HepG2 (cell line): Measurements from ENCODE around the gene SIAH2. TPM values are rescaled to one million over a fixed set of nuclear protein-coding genes. Genes with fewer than 3 reads are reported as not detected.

Experiments used
- ATRX ChIP-seq: sonication (generic); formaldehyde crosslinking; IDR thresholded peaks from 2 replicates; pipeline ENCODE4 v1.4.0; 2020; ENCODE audit warnings: missing genetic modification reagents, borderline replicate concordance
- DNMT3B ChIP-seq: conservative IDR thresholded peaks from 2 replicates; pipeline ENCODE4 v1.6.1; 2016; ENCODE audit warnings: missing biosample characterization, control low read depth
- DR1 ChIP-seq: sonication (generic); formaldehyde crosslinking; IDR thresholded peaks from 2 replicates; pipeline ENCODE4 v1.8.0; 2021; ENCODE audit warnings: mild to moderate bottlenecking, missing genetic modification reagents, inconsistent platforms
- ELF1 ChIP-seq: sonication (generic); formaldehyde crosslinking; IDR thresholded peaks from 2 replicates; pipeline ENCODE4 v1.4.0; 2020; ENCODE audit warnings: missing genetic modification reagents
- FOSL2 ChIP-seq: sonication (generic); formaldehyde crosslinking; IDR thresholded peaks from 2 replicates; pipeline ENCODE4 v1.4.0; 2020; ENCODE audit warnings: missing genetic modification reagents
- KLF12 ChIP-seq: sonication (generic); formaldehyde crosslinking; IDR thresholded peaks from 2 replicates; pipeline ENCODE4 v1.4.0; 2020; ENCODE audit warnings: missing genetic modification reagents, borderline replicate concordance
- MLLT10 ChIP-seq: sonication (generic); formaldehyde crosslinking; IDR thresholded peaks from 2 replicates; pipeline ENCODE4 v1.4.0; 2020; ENCODE audit warnings: missing genetic modification reagents
- NFE2 ChIP-seq: sonication (generic); formaldehyde crosslinking; IDR thresholded peaks from 2 replicates; pipeline ENCODE4 v1.4.0; 2020; ENCODE audit warnings: missing genetic modification reagents
- RBM22 ChIP-seq: fragments of 200-400 bp; formaldehyde crosslinking; optimal IDR thresholded peaks from 2 replicates; pipeline ENCODE3; 2017; ENCODE audit warnings: mild to moderate bottlenecking, low read length, moderate library complexity
- RXRA ChIP-seq: sonication (generic); formaldehyde crosslinking; IDR thresholded peaks from 2 replicates; pipeline ENCODE4 v1.5.1; 2020; ENCODE audit warnings: missing genetic modification reagents
- SIN3B ChIP-seq: fragments of 150-350 bp; IDR thresholded peaks from 2 replicates; pipeline ENCODE4 v1.6.1; 2014; ENCODE audit warnings: low read length
- SMAD1 ChIP-seq: sonication (generic); formaldehyde crosslinking; IDR thresholded peaks from 2 replicates; pipeline ENCODE4 v1.4.0; 2020; ENCODE audit warnings: missing genetic modification reagents, low read depth, mild to moderate bottlenecking, borderline replicate concordance
- ZEB1 ChIP-seq: IDR thresholded peaks from 2 replicates; pipeline ENCODE4 v1.6.1; 2012; ENCODE audit warnings: mild to moderate bottlenecking, low read depth, inconsistent platforms; ENCODE audit not compliant: insufficient replicate concordance
- ZNF136 ChIP-seq: sonication (generic); formaldehyde crosslinking; IDR thresholded peaks from 2 replicates; pipeline ENCODE4 v1.8.1; 2022; ENCODE audit warnings: low read depth, mild to moderate bottlenecking, moderate library complexity, missing genetic modification reagents
- ZNF33A ChIP-seq: sonication (generic); formaldehyde crosslinking; IDR thresholded peaks from 2 replicates; pipeline ENCODE4 v1.5.1; 2020; ENCODE audit warnings: missing genetic modification reagents, mild to moderate bottlenecking, moderate library complexity, borderline replicate concordance
- ZNF543 ChIP-seq: sonication (generic); formaldehyde crosslinking; IDR thresholded peaks from 2 replicates; pipeline ENCODE4 v1.4.0; 2020; ENCODE audit warnings: mild to moderate bottlenecking, missing genetic modification reagents
- ZNF558 ChIP-seq: sonication (generic); formaldehyde crosslinking; IDR thresholded peaks from 2 replicates; pipeline ENCODE4 v1.9.0; 2022; ENCODE audit warnings: mild to moderate bottlenecking, missing genetic modification reagents, borderline replicate concordance
- ZNF629 ChIP-seq: sonication (generic); formaldehyde crosslinking; conservative IDR thresholded peaks from 2 replicates; pipeline ENCODE4 v1.5.0; 2020; ENCODE audit warnings: missing genetic modification reagents
- ZNF746 ChIP-seq: sonication (generic); formaldehyde crosslinking; IDR thresholded peaks from 2 replicates; pipeline ENCODE4 v1.8.0; 2022; ENCODE audit warnings: mild to moderate bottlenecking, missing genetic modification reagents
- ZNF841 ChIP-seq: sonication (generic); formaldehyde crosslinking; IDR thresholded peaks from 2 replicates; pipeline ENCODE4 v1.8.1; 2023; ENCODE audit warnings: missing genetic modification reagents, borderline replicate concordance
- polyA plus RNA-seq, 8 experiments: library from polyadenylated mRNA; depleted of rRNA in 3 of 8; stranded (reverse) in 7 of 8; unstranded in 1 of 8; fragments of >200 nt; fragmentation: Illumina TruSeq in 4 of 8; extraction: Trizol in 4 of 8; gene quantifications; 2 replicates each; pipeline versions ENCODE4 v1.2.1 to v1.2.3, GENCODE V29; 2011 to 2016; ENCODE audit warnings: low read depth in 4 of 8, missing spikeins in 1 of 8, mixed read lengths in 1 of 8; ENCODE audit not compliant: insufficient read depth in 1 of 8
- total RNA-seq, 5 experiments: library from RNA; depleted of rRNA; stranded (reverse); fragments of >200 nt; fragmentation: Illumina TruSeq; extraction: Trizol; gene quantifications; 2 replicates each; pipeline ENCODE4 v1.2.3, GENCODE V29; 2016; ENCODE audit warnings: low read depth in 1 of 5
- TF ChIP-seq, protein P1 (sequence below): sonication (generic); formaldehyde crosslinking; IDR thresholded peaks from 2 replicates; pipeline ENCODE4 v1.5.0; 2020; ENCODE audit warnings: missing genetic modification reagents
- TF ChIP-seq, protein P2 (sequence below): sonication (generic); formaldehyde crosslinking; IDR thresholded peaks from 2 replicates; pipeline ENCODE4 v1.5.1; 2020; ENCODE audit warnings: missing genetic modification reagents, mild to moderate bottlenecking, borderline replicate concordance
- TF ChIP-seq, protein P3 (sequence below): sonication (generic); formaldehyde crosslinking; IDR thresholded peaks from 2 replicates; pipeline ENCODE4 v1.8.0; 2022; ENCODE audit warnings: mild to moderate bottlenecking, missing genetic modification reagents, moderate library complexity
- TF ChIP-seq, protein P4 (sequence below): sonication (generic); formaldehyde crosslinking; IDR thresholded peaks from 2 replicates; pipeline ENCODE4 v1.4.0; 2020; ENCODE audit warnings: mild to moderate bottlenecking, missing genetic modification reagents
- TF ChIP-seq, protein P5 (sequence below): sonication (generic); formaldehyde crosslinking; conservative IDR thresholded peaks from 2 replicates; pipeline ENCODE4 v1.8.0; 2022; ENCODE audit warnings: mild to moderate bottlenecking, moderate library complexity, missing genetic modification reagents
- TF ChIP-seq, protein P6 (sequence below): sonication (generic); formaldehyde crosslinking; IDR thresholded peaks from 2 replicates; pipeline ENCODE4 v1.5.0; 2020; ENCODE audit warnings: mild to moderate bottlenecking, missing genetic modification reagents

Gene SIAH2
- total and polyA plus RNA-seq, 2 of the 13 experiments (the other 11 are each of a cell fraction or from before 2014, with no cell fraction given), result 71.8 to 117 TPM

DNA sequence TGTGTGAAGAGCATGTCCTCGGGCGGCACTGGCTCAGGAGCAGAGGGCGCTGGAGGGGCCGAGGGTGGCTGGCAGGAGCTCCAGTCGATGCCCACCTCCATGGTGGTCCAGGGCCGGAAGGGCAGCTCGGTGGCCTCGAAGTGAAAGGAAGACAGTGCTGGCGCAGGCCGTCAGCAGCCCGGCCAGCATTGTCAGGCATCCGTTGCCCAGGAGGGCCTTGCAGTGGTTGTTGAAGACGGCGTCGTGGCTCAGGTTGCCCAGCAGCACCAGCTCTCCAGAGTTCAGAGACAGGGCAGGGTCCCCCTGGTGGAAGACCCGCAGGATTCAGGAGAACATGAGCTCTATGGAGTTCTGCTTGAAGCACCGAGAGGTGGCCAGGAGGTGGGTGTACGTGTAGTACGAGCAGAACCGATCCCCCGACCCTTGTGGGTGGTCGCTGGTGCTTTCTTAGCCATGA lies 16.5 kb upstream of the SIAH2 start (continued):
- TF ChIP-seq, protein P1, sequence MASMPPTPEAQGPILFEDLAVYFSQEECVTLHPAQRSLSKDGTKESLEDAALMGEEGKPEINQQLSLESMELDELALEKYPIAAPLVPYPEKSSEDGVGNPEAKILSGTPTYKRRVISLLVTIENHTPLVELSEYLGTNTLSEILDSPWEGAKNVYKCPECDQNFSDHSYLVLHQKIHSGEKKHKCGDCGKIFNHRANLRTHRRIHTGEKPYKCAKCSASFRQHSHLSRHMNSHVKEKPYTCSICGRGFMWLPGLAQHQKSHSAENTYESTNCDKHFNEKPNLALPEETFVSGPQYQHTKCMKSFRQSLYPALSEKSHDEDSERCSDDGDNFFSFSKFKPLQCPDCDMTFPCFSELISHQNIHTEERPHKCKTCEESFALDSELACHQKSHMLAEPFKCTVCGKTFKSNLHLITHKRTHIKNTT (CRISPR knock-in tag), result no peak
- TF ChIP-seq RBM22 (no peak), ZNF841 (CRISPR knock-in tag) (no peak), ZNF746 (CRISPR knock-in tag) (no peak), SIN3B (no peak), SMAD1 (no peak), RXRA (CRISPR knock-in tag) (0 out of 2 replicates have a peak, but pooled peaks have one; percentile 36), ZNF629 (CRISPR knock-in tag) (no peak), ZNF543 (CRISPR knock-in tag) (no peak), NFE2 (CRISPR knock-in tag) (no peak), MLLT10 (CRISPR knock-in tag) (no peak), ZNF33A (CRISPR knock-in tag) (no peak), ZNF136 (CRISPR knock-in tag) (no peak), ZEB1 (no peak), FOSL2 (0 out of 2 replicates have a peak, but pooled peaks have one; percentile 30), KLF12 (CRISPR knock-in tag) (no peak), DNMT3B (no peak), ATRX (CRISPR knock-in tag) (no peak), DR1 (CRISPR knock-in tag) (no peak), ZNF558 (CRISPR knock-in tag) (no peak), ELF1 (no peak)
- TF ChIP-seq, protein P2, sequence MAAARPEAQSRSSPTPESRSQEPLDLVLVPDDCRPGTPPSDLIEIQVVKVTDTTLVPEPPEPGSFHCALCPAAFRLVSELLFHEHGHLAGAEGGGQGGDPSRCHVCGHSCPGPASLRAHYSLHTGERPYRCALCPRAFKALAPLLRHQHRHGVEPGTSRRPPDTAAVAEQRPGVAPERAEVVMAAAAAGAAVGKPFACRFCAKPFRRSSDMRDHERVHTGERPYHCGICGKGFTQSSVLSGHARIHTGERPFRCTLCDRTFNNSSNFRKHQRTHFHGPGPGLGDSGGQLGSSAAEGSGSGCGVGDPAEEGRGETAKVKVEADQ (CRISPR knock-in tag), result no peak
- TF ChIP-seq, protein P3, sequence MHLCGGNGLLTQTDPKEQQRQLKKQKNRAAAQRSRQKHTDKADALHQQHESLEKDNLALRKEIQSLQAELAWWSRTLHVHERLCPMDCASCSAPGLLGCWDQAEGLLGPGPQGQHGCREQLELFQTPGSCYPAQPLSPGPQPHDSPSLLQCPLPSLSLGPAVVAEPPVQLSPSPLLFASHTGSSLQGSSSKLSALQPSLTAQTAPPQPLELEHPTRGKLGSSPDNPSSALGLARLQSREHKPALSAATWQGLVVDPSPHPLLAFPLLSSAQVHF (CRISPR knock-in tag), result no peak
- TF ChIP-seq, protein P4, sequence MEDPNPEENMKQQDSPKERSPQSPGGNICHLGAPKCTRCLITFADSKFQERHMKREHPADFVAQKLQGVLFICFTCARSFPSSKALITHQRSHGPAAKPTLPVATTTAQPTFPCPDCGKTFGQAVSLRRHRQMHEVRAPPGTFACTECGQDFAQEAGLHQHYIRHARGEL, result no peak
- TF ChIP-seq, protein P5, sequence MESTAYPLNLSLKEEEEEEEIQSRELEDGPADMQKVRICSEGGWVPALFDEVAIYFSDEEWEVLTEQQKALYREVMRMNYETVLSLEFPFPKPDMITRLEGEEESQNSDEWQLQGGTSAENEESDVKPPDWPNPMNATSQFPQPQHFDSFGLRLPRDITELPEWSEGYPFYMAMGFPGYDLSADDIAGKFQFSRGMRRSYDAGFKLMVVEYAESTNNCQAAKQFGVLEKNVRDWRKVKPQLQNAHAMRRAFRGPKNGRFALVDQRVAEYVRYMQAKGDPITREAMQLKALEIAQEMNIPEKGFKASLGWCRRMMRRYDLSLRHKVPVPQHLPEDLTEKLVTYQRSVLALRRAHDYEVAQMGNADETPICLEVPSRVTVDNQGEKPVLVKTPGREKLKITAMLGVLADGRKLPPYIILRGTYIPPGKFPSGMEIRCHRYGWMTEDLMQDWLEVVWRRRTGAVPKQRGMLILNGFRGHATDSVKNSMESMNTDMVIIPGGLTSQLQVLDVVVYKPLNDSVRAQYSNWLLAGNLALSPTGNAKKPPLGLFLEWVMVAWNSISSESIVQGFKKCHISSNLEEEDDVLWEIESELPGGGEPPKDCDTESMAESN (CRISPR knock-in tag), result no peak
- TF ChIP-seq, protein P6, sequence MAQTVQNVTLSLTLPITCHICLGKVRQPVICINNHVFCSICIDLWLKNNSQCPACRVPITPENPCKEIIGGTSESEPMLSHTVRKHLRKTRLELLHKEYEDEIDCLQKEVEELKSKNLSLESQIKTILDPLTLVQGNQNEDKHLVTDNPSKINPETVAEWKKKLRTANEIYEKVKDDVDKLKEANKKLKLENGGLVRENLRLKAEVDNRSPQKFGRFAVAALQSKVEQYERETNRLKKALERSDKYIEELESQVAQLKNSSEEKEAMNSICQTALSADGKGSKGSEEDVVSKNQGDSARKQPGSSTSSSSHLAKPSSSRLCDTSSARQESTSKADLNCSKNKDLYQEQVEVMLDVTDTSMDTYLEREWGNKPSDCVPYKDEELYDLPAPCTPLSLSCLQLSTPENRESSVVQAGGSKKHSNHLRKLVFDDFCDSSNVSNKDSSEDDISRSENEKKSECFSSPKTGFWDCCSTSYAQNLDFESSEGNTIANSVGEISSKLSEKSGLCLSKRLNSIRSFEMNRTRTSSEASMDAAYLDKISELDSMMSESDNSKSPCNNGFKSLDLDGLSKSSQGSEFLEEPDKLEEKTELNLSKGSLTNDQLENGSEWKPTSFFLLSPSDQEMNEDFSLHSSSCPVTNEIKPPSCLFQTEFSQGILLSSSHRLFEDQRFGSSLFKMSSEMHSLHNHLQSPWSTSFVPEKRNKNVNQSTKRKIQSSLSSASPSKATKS (CRISPR knock-in tag), result no peak
